Measurements from ENCODE around the gene GCA.

GCA gene

GRCh38 chr2:162327806-162328205, 16.1 kb upstream of the GCA start:
- Histone ChIP-seq H3K4me1 (ENCODE audit: insufficient read depth, low read length, severe bottlenecking) (no peaks in the 10 kb centered on the region), H4K20me1 (ENCODE audit: insufficient read depth, low read length) (no peaks in the 10 kb centered on the region), H3K36me3 (ENCODE audit: insufficient read depth, low read length) (no peaks in the 10 kb centered on the region), H3K9ac (ENCODE audit: low read length) (no peak overlapping the region), H3K9me2 (ENCODE audit: low read depth, low read length) (no peaks in the 10 kb centered on the region), H3F3A (ENCODE audit: insufficient read depth, low read length) (no peaks in the 10 kb centered on the region), H3K27me3 (ENCODE audit: insufficient read depth, low read length) (no peaks in the 10 kb centered on the region), H3K79me2 (ENCODE audit: insufficient read depth, low read length) (no peaks in the 10 kb centered on the region), H3K4me2 (ENCODE audit: low read length) (no peak overlapping the region), H2AFZ (ENCODE audit: low read length) (no peak overlapping the region), H3K4me3 (ENCODE audit: low read depth, low read length, poor library complexity, severe bottlenecking) (no peak overlapping the region), H3K27ac (ENCODE audit: low read depth, low read length, poor library complexity, severe bottlenecking) (no peak overlapping the region), H3K9me3 (ENCODE audit: low read length) (no peaks in the 10 kb centered on the region)
- no peak for TF ChIP-seq EZH2 (IDR thresholded peaks at IDR 0.05; ENCODE audit: borderline replicate concordance, low read length)
- TF ChIP-seq, protein P1, sequence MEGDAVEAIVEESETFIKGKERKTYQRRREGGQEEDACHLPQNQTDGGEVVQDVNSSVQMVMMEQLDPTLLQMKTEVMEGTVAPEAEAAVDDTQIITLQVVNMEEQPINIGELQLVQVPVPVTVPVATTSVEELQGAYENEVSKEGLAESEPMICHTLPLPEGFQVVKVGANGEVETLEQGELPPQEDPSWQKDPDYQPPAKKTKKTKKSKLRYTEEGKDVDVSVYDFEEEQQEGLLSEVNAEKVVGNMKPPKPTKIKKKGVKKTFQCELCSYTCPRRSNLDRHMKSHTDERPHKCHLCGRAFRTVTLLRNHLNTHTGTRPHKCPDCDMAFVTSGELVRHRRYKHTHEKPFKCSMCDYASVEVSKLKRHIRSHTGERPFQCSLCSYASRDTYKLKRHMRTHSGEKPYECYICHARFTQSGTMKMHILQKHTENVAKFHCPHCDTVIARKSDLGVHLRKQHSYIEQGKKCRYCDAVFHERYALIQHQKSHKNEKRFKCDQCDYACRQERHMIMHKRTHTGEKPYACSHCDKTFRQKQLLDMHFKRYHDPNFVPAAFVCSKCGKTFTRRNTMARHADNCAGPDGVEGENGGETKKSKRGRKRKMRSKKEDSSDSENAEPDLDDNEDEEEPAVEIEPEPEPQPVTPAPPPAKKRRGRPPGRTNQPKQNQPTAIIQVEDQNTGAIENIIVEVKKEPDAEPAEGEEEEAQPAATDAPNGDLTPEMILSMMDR (IDR thresholded peaks at IDR 0.05; ENCODE audit: low read length), result no peak

DNA sequence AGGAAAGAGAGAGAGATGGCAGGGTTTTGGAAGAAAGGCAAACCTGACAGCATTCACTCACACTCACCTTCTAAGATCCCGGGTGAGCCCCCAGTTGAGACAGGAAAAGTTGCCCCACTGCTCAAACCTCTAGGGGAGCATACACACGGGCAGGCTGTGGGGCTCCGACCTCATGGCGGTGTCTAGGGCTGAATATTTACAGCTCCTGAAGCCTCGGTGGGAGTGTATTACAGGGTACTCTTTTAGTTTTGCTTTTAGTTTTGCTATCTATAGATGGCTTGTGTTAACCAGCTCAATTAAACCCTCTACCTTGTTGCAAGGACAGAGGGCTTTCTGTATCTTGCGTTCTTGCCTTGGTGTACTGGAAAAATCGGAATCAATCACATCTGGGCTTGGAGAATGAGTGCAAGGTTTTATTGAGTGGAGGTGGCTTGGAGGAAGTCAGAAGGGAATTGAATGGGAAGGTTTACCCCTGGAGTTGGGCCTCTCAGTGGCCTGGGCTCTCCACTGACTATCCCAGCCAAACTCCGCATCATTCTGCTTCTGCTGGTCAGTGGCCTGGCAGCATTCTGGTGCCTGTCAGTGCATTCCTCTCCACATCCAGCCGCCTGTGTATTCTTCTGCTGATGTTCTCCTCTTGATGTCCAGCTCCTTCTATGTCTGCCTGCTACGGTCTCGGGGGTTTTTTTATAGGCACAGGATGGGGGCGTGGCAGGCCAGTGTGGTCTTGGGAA, 15.3 kb upstream of the GCA start:
- H3K79me2 ChIP-seq (ENCODE audit: insufficient read depth, low read length), result no peaks in the 10 kb centered on the region
- TF ChIP-seq, protein P1 (IDR thresholded peaks at IDR 0.05; ENCODE audit: low read length), result no peak
- no peak overlapping the region for H3K4me3 ChIP-seq (ENCODE audit: low read depth, low read length, poor library complexity, severe bottlenecking)
- H3K4me1 ChIP-seq (ENCODE audit: insufficient read depth, low read length, severe bottlenecking), result no peaks in the 10 kb centered on the region
- no peaks in the 10 kb centered on the region for H4K20me1 ChIP-seq (ENCODE audit: insufficient read depth, low read length)
- H3K4me2 ChIP-seq (ENCODE audit: low read length), result no peak overlapping the region
- no peak overlapping the region for H3K9ac ChIP-seq (ENCODE audit: low read length)
- no peaks in the 10 kb centered on the region for H3K27me3 ChIP-seq (ENCODE audit: insufficient read depth, low read length)
- H3K9me2 ChIP-seq (ENCODE audit: low read depth, low read length), result no peaks in the 10 kb centered on the region
- no peaks in the 10 kb centered on the region for H3K36me3 ChIP-seq (ENCODE audit: insufficient read depth, low read length)
- H2AFZ ChIP-seq (ENCODE audit: low read length), result no peak overlapping the region
- no peak overlapping the region for H3K27ac ChIP-seq (ENCODE audit: low read depth, low read length, poor library complexity, severe bottlenecking)
- no peaks in the 10 kb centered on the region for H3K9me3 ChIP-seq (ENCODE audit: low read length)
- H3F3A ChIP-seq (ENCODE audit: insufficient read depth, low read length), result no peaks in the 10 kb centered on the region

DNA sequence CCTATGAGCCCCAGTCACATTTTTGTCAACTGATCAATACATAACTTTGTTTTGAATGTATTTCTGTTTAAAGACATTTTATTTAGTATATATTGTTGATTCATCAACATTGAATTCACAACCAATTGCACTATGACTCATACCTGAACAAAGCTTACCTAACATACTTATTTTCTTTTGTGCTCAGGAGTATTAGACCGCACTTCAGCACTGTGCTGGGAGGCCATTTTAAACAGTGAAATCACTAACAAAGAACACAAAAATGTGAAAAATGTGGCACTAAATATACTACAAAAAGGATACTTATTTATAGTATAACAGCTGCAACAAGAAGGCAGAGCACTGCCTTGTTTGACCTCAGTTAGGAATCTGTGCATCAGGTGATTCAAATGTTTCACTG, 13.1 kb upstream of the GCA start:
- H3K27me3 ChIP-seq (ENCODE audit: insufficient read depth, low read length), result no peaks in the 10 kb centered on the region
- H3K9ac ChIP-seq (ENCODE audit: low read length), result no peak overlapping the region
- no peaks in the 10 kb centered on the region for H3K9me3 ChIP-seq (ENCODE audit: low read length)
- no peaks in the 10 kb centered on the region for H3K36me3 ChIP-seq (ENCODE audit: insufficient read depth, low read length)
- TF ChIP-seq, protein P1 (IDR thresholded peaks at IDR 0.05; ENCODE audit: low read length), result no peak
- no peak for TF ChIP-seq EZH2 (IDR thresholded peaks at IDR 0.05; ENCODE audit: borderline replicate concordance, low read length)
- no peaks in the 10 kb centered on the region for H3F3A ChIP-seq (ENCODE audit: insufficient read depth, low read length)
- no peak overlapping the region for H2AFZ ChIP-seq (ENCODE audit: low read length)
- no peaks in the 10 kb centered on the region for H3K9me2 ChIP-seq (ENCODE audit: low read depth, low read length)
- no peak overlapping the region for H3K4me3 ChIP-seq (ENCODE audit: low read depth, low read length, poor library complexity, severe bottlenecking)
- no peaks in the 10 kb centered on the region for H3K79me2 ChIP-seq (ENCODE audit: insufficient read depth, low read length)
- no peaks in the 10 kb centered on the region for H3K4me1 ChIP-seq (ENCODE audit: insufficient read depth, low read length, severe bottlenecking)
- H4K20me1 ChIP-seq (ENCODE audit: insufficient read depth, low read length), result no peaks in the 10 kb centered on the region
- no peak overlapping the region for H3K27ac ChIP-seq (ENCODE audit: low read depth, low read length, poor library complexity, severe bottlenecking)
- no peak overlapping the region for H3K4me2 ChIP-seq (ENCODE audit: low read length)
